ENCODE results near the gene LYRM4. TPM values are rescaled to one million over a fixed set of nuclear protein-coding genes. Genes with fewer than 3 reads are reported as not detected.

LYRM4 gene
- polyA plus RNA-seq, 1 donor from 2014 or later = 29.3 TPM

- Histone ChIP-seq H3K4me3 (ENCODE audit: low read length) (no peak overlapping the region), H2AFZ (ENCODE audit: low read depth, low read length) (no peak overlapping the region), H3K36me3 (ENCODE audit: insufficient read depth, low read length) (no peaks in the 10 kb centered on the region), H3K27me3 (ENCODE audit: insufficient read depth, low read depth, low read length) (no peaks in the 10 kb centered on the region), H3K9me2 (ENCODE audit: insufficient read depth, low read length) (no peaks in the 10 kb centered on the region), H3K79me2 (replicated peaks; ENCODE audit: insufficient read depth, low read length) (no peaks in the 10 kb centered on the region), H3K9ac (ENCODE audit: low read length) (no peak overlapping the region), H3K27ac (ENCODE audit: low read length) (no peak overlapping the region), H3K9me3 (ENCODE audit: low read length) (no peaks in the 10 kb centered on the region), H4K20me1 (ENCODE audit: insufficient read depth) (no peaks in the 10 kb centered on the region), H3F3A (ENCODE audit: insufficient read depth, low read length, poor library complexity, severe bottlenecking) (no peaks in the 10 kb centered on the region), H3K4me2 (ENCODE audit: low read length) (no peak overlapping the region)
- TF ChIP-seq REST (IDR thresholded peaks at IDR 0.05; ENCODE audit: borderline replicate concordance) (no peak), EZH2 (IDR thresholded peaks at IDR 0.05; ENCODE audit: borderline replicate concordance, insufficient read depth, low read length, poor library complexity, severe bottlenecking) (no peak), TAF1 (IDR thresholded peaks at IDR 0.05; ENCODE audit: low read depth) (no peak), MXI1 (conservative IDR thresholded peaks at IDR 0.05; ENCODE audit: poor library complexity, severe bottlenecking) (no peak), SMC3 (conservative IDR thresholded peaks at IDR 0.05; ENCODE audit: poor library complexity) (no peak), CTCF (IDR thresholded peaks at IDR 0.05; ENCODE audit: poor library complexity, severe bottlenecking) (no peak), POLR2AphosphoS5 (IDR thresholded peaks at IDR 0.05) (no peak), EP300 (conservative IDR thresholded peaks at IDR 0.05; ENCODE audit: poor library complexity, severe bottlenecking) (no peak), RAD21 (conservative IDR thresholded peaks at IDR 0.05) (no peak)
Measured at GRCh38 chr6:5159162-5159561, 101.6 kb downstream of the LYRM4 start.

- Histone ChIP-seq H3K27me3 (ENCODE audit: insufficient read depth, low read depth, low read length) (no peaks in the 10 kb centered on the region), H3K9ac (ENCODE audit: low read length) (no peak overlapping the region), H2AFZ (ENCODE audit: low read depth, low read length) (no peak overlapping the region), H3K9me2 (ENCODE audit: insufficient read depth, low read length) (no peaks in the 10 kb centered on the region), H3K27ac (ENCODE audit: low read length) (no peak overlapping the region), H3K9me3 (ENCODE audit: low read length) (no peaks in the 10 kb centered on the region), H4K20me1 (ENCODE audit: insufficient read depth) (no peaks in the 10 kb centered on the region), H3K4me3 (ENCODE audit: low read length) (no peak overlapping the region), H3K79me2 (replicated peaks; ENCODE audit: insufficient read depth, low read length) (no peaks in the 10 kb centered on the region), H3F3A (ENCODE audit: insufficient read depth, low read length, poor library complexity, severe bottlenecking) (no peaks in the 10 kb centered on the region), H3K36me3 (ENCODE audit: insufficient read depth, low read length) (no peaks in the 10 kb centered on the region), H3K4me2 (ENCODE audit: low read length) (no peak overlapping the region)
- TF ChIP-seq REST (IDR thresholded peaks at IDR 0.05; ENCODE audit: borderline replicate concordance) (no peak), EZH2 (IDR thresholded peaks at IDR 0.05; ENCODE audit: borderline replicate concordance, insufficient read depth, low read length, poor library complexity, severe bottlenecking) (no peak), POLR2AphosphoS5 (IDR thresholded peaks at IDR 0.05) (no peak), RAD21 (conservative IDR thresholded peaks at IDR 0.05) (no peak), EP300 (conservative IDR thresholded peaks at IDR 0.05; ENCODE audit: poor library complexity, severe bottlenecking) (no peak), CTCF (IDR thresholded peaks at IDR 0.05; ENCODE audit: poor library complexity, severe bottlenecking) (no peak), MXI1 (conservative IDR thresholded peaks at IDR 0.05; ENCODE audit: poor library complexity, severe bottlenecking) (no peak)
Measured at GRCh38 chr6:5158180-5158579, 102.6 kb downstream of the LYRM4 start.

All from neural cell (in vitro differentiated cells).